ENCODE data around the gene DPYD. TPM values are rescaled to one million over a fixed set of nuclear protein-coding genes. Genes with fewer than 3 reads are reported as not detected.

The DPYD gene
- total RNA-seq, 1 donor from 2014 or later, result 37.5 TPM

DNA sequence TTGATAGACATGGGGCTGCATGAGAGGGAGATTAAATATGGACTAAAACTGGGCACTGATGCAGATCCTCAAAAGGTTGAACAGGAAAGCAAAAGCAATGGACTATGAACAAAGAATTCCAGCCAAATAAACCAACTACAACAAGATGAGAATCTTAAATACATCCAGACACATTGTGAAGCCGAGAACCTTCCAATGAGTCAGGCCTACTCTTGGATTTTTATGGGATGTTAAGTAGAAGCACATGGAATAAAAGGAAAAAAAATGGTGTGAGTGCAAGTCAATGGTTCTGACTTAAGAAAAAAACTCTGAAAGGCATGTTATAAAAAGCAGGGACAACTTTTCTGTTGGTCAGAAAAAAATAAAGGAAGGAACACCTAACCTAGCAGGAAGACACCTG lies 227.2 kb downstream of the DPYD start:
- no peak for DNase-seq (ENCODE audit: low read depth)

DNA sequence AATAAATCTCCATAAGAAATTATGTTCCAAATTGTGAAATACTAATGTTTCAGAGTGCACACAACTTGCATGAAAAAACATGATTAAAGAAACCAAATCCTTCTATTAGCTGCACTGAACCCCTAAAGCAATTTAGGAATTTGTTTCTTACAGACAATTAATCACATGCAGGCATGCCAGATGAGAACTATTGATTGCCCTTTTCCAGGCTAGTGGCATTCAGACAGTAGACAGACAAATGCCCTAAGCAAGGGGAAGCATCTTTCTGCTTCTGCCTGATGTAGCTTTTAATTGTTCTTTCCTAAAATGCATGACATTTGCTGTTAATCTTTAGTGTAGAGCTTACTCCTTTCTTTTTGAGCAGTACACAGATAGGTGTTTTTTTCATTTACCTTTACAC lies 229.5 kb downstream of the DPYD start:
- DNase-seq (ENCODE audit: low read depth), result no peak

DNA sequence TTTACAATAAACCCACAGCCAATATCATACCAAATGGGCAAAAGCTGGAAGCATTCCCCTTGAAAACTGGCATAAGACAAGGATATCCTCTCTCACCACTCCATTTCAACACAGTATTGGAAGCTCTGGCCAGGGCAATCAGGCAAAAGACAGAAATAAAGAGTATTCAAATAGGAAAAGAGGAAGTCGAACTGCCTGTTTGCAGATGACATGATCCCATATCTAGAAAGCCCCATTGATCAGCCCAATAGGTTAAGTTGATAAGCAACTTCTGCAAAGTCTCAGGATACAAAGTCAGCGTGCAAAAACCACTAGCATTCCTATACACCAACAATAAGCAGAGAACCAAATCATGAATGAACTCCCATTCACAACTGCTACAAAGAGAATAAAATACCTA lies 235.5 kb downstream of the DPYD start:
- DNase-seq (ENCODE audit: low read depth), result no peak

DNA sequence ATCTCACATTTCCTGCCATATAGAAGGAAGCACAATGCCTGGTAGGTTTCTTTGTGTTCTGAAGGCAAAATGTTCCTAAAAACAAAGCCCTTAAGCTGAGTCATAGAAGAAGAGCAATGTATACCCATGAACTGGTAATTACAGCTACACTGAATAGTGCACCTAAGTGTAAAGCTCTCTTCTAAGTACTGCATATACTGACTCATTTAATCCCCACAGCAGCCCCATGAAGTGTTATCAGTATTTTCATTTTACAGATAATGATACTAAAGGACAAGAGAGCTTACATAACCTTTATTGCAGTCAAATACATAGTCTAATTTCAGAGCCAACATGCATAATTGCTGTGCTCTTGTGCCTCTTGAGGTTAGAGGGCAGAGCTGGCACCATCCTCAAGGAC lies 239.9 kb downstream of the DPYD start:
- DNase-seq (ENCODE audit: low read depth), result peak; percentile 2

DNA sequence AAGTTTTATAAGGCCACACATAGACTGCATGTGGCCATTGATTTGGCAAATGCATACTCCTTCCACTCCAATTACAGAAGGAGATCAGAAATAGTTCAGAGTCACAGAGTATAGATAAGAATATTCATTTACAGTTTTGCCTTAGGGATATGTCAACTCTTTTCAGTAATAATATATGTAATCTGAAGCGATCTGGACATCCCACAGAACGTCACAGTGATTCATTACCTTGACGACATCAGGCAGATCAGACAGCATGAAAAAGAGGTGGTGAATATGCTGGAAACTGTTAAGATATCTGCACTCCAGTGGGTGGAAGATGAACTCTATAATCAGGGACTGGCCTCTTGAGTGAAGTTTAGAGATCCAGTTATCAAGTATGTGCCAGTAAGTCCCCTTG lies 240.4 kb downstream of the DPYD start:
- DNase-seq (ENCODE audit: low read depth), result no peak

DNA sequence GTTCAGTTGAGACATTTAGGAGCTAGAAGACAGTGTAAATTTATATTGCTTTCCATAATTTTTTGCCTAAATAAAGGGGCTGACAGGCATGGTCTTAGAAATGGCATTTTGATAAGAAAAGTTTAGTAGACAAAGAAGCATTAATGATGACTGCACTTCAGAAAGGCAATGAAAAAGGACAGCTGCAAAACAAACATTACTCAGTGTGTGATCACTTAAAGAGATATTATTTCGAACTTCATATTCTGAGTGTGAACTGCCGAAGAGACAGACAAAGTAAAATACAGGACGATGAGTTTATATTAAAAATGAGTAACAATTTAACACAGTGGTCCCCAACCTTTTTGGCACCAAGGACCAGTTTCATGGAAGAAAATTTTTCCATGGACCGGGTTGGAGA lies 243.1 kb downstream of the DPYD start:
- no peak for DNase-seq (ENCODE audit: low read depth)

DNA sequence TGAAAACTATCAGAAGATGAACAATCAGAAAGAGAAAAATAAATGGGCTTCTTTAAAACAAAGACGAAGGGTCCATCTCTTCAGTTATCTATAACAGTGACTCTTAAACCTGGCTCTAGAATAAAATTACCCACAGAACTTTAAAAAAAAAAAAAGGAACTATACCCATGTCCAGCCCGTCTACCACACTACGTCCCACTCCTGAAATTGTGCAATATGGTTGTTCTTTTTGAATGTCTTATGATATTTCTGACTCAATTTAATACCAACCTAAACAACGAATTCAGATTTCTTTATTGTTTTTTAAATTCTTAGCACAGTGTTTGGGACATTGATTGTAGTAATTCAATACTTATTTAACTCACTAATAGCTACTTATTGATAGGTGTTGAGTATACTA lies 246.3 kb downstream of the DPYD start:
- no peak for DNase-seq (ENCODE audit: low read depth)

DNA sequence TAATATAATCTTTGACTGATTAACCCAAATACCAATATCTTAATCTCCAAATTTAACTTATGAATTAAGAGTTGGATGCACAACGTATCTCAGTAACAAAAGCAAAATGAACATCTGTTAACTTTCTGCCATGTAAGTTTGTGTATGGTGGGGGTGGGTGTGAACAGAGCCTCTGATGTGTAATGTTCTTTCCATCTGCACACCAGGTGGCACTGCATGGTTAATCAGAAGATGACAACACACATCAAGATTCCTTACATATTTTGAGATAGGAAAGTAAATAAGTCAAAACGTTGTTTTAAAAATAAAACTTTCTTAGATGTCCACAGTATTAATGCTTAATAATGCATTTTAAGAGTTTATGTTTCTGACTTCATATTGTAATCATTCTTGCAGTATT lies 251.9 kb downstream of the DPYD start:
- DNase-seq (ENCODE audit: low read depth), result peak; percentile 36

DNA sequence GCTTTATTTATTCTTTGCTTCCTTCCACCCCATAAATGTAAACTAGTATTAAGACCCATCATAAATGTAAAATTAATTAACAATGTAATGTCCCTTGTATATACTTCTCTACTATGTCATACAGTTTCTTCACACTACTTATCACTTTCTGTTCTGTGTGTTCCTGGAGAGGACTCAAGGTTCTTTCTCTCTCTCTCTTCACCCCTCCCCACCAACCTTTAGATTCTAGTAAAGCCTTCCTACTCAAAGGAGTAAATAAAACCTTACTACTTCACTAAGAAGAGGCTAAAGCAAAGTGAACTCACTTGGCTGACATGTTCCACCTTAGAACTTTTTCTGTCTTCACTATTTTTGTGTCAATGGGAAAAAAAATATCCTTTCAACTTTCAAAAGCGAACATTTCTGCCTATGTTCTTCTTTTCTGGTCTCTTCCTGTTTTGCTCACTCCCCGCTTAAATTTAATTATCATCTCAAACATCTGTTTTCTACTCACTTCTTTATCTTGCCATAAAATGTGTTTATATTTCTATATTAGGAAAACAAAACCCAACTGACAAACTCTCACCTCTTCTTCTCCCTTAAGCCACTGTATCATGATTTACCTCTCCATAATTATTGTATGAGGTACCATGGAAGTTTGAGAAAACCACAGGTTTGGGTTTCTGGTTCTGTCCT lies 260.3 kb downstream of the DPYD start:
- no peak for DNase-seq (ENCODE audit: low read depth)

GRCh38 chr1:97654876-97655585 lies 265.8 kb downstream of the DPYD start:
- DNase-seq (ENCODE audit: low read depth), result no peak

DNA sequence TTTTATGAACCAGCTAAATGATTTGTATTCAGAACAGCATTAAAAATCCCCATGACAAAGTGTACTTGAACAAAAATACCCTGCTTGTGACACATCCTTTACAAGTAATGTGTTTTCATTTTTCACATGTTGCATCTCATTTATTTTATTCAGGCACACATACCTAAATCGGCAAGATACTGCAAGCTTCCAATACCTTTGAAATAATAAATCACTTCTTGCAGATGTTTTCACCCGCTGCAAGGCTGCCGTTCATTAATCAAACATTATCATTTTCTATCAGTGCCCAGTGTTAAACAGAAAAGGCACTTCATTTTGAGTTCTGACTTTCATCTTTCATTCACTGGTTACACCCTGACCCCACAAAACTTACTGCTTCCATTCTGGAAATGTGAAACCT lies 269.6 kb downstream of the DPYD start:
- no peak for DNase-seq (ENCODE audit: low read depth)

GRCh38 chr1:97649591-97649990 lies 271.2 kb downstream of the DPYD start:
- no peak for DNase-seq (ENCODE audit: low read depth)

- DNase-seq (ENCODE audit: low read depth), result peak; percentile 2
Observed at GRCh38 chr1:97647776-97648175, 273.1 kb downstream of the DPYD start.

- no peak for DNase-seq (ENCODE audit: low read depth)
Observed at GRCh38 chr1:97646071-97646470, 274.8 kb downstream of the DPYD start.

GRCh38 chr1:97640677-97641076 lies 280.2 kb downstream of the DPYD start:
- peak; percentile 7 for DNase-seq (ENCODE audit: low read depth)

GRCh38 chr1:97636941-97637340 lies 283.9 kb downstream of the DPYD start:
- DNase-seq (ENCODE audit: low read depth), result no peak

GRCh38 chr1:97634758-97635157 lies 286.1 kb downstream of the DPYD start:
- DNase-seq (ENCODE audit: low read depth), result no peak

- DNase-seq (ENCODE audit: low read depth), result no peak
Observed at GRCh38 chr1:97632776-97633175, 288.1 kb downstream of the DPYD start.

- peak; percentile 6 for DNase-seq (ENCODE audit: low read depth)
Observed at GRCh38 chr1:97632075-97632474, 288.8 kb downstream of the DPYD start.

GRCh38 chr1:97630948-97631347 lies 289.9 kb downstream of the DPYD start:
- DNase-seq (ENCODE audit: low read depth), result peak; percentile 7

DNA sequence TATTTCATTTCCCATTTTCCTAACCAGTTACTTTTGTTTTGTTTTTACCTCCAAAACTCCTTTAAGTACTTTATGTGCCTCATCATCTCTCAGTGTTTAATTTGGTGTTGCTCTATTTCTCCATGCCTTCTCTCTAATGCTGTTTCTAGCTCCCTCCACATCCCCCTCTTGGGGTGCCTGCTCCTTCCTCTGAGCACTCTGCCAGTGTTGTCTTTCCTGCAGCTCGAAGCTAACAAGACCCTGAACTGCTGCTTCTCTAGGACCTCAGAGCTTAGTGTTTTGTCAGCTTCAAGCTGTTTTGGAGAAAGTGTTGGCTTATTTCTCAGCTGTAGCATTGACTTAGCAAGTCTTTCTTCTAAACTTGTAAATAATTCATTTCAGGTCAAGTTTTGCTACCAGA lies 290.6 kb downstream of the DPYD start:
- no peak for DNase-seq (ENCODE audit: low read depth)

GRCh38 chr1:97623220-97623619 lies 297.6 kb downstream of the DPYD start:
- DNase-seq (ENCODE audit: low read depth), result no peak

DNA sequence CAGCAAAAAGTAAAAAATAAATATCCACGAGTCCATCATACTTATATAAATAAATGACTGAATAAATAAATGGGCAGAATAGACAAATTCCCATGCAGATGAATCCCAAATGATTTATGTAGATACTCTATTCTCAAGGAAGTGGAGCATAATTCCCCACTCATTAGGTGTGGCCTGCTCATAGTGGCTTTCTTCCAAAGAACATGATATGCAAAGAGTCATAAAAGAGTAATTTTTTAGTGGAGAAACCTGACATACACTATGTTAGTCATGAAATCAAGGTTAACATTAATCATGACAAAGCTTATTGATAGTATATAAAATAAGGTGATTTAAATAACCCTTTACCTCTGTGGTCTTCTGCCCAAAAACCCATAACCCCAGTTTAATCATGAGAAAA lies 298.9 kb downstream of the DPYD start:
- DNase-seq (ENCODE audit: low read depth), result peak; percentile 4

DNA sequence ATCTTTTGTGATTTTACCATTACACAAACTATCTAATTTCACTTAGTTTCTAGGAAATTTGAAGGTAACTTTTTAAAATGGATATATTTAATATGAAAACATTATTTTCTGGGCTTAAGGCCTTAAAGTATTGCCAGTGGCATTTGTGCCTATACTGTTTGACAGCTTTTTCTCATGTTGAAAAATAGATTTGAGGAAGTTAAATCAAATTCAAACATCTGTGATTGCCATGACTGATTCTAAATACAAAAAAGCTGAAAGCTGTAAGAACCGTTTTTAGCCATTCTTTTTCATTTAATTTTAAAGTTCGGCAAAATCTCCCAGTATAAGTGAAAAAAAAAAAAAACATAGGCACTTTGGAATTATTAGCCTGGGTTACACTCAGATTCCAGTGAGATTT lies 301.1 kb downstream of the DPYD start:
- DNase-seq (ENCODE audit: low read depth), result no peak

All from renal cortical epithelial cell (primary cell).